K562 (cell line): ENCODE results near the gene NPC1. TPM values are rescaled to one million over a fixed set of nuclear protein-coding genes. Genes with fewer than 3 reads are reported as not detected.

Experiments
- AFF4 ChIP-seq: sonication (generic); formaldehyde crosslinking; IDR thresholded peaks from 2 replicates; pipeline ENCODE4 v1.8.0; 2023; ENCODE audit warnings: mild to moderate bottlenecking, missing genetic modification reagents
- CEBPG ChIP-seq, 3 experiments: fragments of 200-800 bp in 1 of 3; sonication (Bioruptor generic) in 1 of 3; sonication (generic) in 1 of 3; formaldehyde crosslinking in 1 of 3; IDR thresholded peaks in 2 of 3; conservative IDR thresholded peaks in 1 of 3; 2 replicates each; pipeline versions ENCODE4 v1.6.1 to v1.8.0; 2016 to 2022; ENCODE audit warnings: missing compliant biosample characterization in 2 of 3, missing genetic modification characterization in 2 of 3, mild to moderate bottlenecking in 1 of 3, missing genetic modification reagents in 1 of 3
- CHD7 ChIP-seq: fragments of 200-600 bp; sonication (generic); IDR thresholded peaks from one replicate; pipeline ENCODE4 v1.6.1; 2012; ENCODE audit warnings: mild to moderate bottlenecking, low read depth, low read length, inconsistent platforms
- CTBP1 ChIP-seq: fragments of 450-650 bp; IDR thresholded peaks from 2 replicates; pipeline ENCODE4 v1.6.1; 2016; ENCODE audit warnings: borderline replicate concordance
- ESRRB ChIP-seq: fragments of 250-450 bp; sonication (Bioruptor Pico); IDR thresholded peaks from 2 replicates; pipeline ENCODE4 v1.5.0; 2020; ENCODE audit warnings: mild to moderate bottlenecking, moderate library complexity, borderline replicate concordance
- MAFF ChIP-seq: IDR thresholded peaks from 2 replicates; pipeline ENCODE4 v1.6.1; 2012; ENCODE audit warnings: low read length, improper control_type of control experiment
- MCM3 ChIP-seq: fragments of 450-650 bp; IDR thresholded peaks from 2 replicates; pipeline ENCODE4 v1.6.1; 2016
- PURB ChIP-seq: sonication (generic); formaldehyde crosslinking; IDR thresholded peaks from 2 replicates; pipeline ENCODE4 v1.9.0; 2021; ENCODE audit warnings: low read depth, mild to moderate bottlenecking, missing genetic modification reagents
- SLC30A9 ChIP-seq: fragments of 250-450 bp; sonication (Bioruptor Pico); IDR thresholded peaks from 2 replicates; pipeline ENCODE4 v1.8.0; 2022; ENCODE audit warnings: mild to moderate bottlenecking, moderate library complexity
- U2AF2 ChIP-seq: fragments of 200-400 bp; formaldehyde crosslinking; optimal IDR thresholded peaks from 2 replicates; pipeline ENCODE3; 2017; ENCODE audit warnings: low read depth, mild to moderate bottlenecking, low read length
- ZBTB9 ChIP-seq: fragments of 450-650 bp; formaldehyde crosslinking; IDR thresholded peaks from 2 replicates; pipeline ENCODE4 v1.4.0; 2020; ENCODE audit warnings: mild to moderate bottlenecking, moderate library complexity
- polyA plus RNA-seq, 8 experiments: library from polyadenylated mRNA; depleted of rRNA in 4 of 8; stranded (reverse) in 5 of 8; unstranded in 3 of 8; fragments of >200 nt; fragmentation: Nextera tagmentation in 2 of 8; fragmentation: Illumina TruSeq in 1 of 8; extraction: Ambion mirVana in 2 of 8; extraction: Trizol in 1 of 8; gene quantifications; 2 replicates each; pipeline versions ENCODE4 v1.2.1 to v1.2.3, GENCODE V29; 2011 to 2014; ENCODE audit warnings: inconsistent platforms in 1 of 8, missing spikeins in 1 of 8
- total RNA-seq, 7 experiments: library from RNA; depleted of rRNA in 6 of 7; stranded (reverse); fragments of >200 nt in 6 of 7; fragmentation: Illumina TruSeq in 2 of 7; extraction: Trizol in 2 of 7; gene quantifications; 2 replicates each; pipeline versions ENCODE4 v1.2.1 to v1.2.3, GENCODE V29; 2011 to 2021; ENCODE audit warnings: low replicate concordance in 1 of 7

The NPC1 gene
- total and polyA plus RNA-seq, 9 of the 15 experiments (the other 6 are each of a cell fraction or from before 2014, with no cell fraction given), result 17.1 to 45.9 (median 27.6) TPM

GRCh38 chr18:23515911-23516546 is 70.3 kb downstream of the NPC1 start (continued):
- no peak for TF ChIP-seq AFF4 (CRISPR knock-in tag)
- no peak for TF ChIP-seq PURB (CRISPR knock-in tag)
- TF ChIP-seq CTBP1, result peak; percentile 71; the same call in 1 of the 2 replicates
- TF ChIP-seq ZBTB9, result no peak
- TF ChIP-seq CHD7, result no peak
- TF ChIP-seq MAFF, result no peak
- TF ChIP-seq CEBPG (CRISPR knock-in tag; IDR thresholded peaks at IDR 0.05), result peak; percentile 39; the same call in 1 of the 2 replicates
- TF ChIP-seq CEBPG (tag; conservative IDR thresholded peaks at IDR 0.05 in 1 of 2, IDR thresholded peaks at IDR 0.05 in 1 of 2), result no peak
- TF ChIP-seq U2AF2, result no peak
- TF ChIP-seq MCM3, result no peak
- TF ChIP-seq ESRRB, result no peak
- TF ChIP-seq SLC30A9, result no peak
